ENCODE data around the gene RUNX2. TPM values are rescaled to one million over a fixed set of nuclear protein-coding genes. Genes with fewer than 3 reads are reported as not detected.
"Not testable (repeated sequence)": the region's sequence is repeated elsewhere in the genome, so short reads cannot be mapped to it uniquely, and the experiment has no call there.

The RUNX2 gene
- total and polyA plus RNA-seq, 2 donors from 2014 or later = 2.3 to 4.7 TPM

GRCh38 chr6:45462190-45463134, 134.3 kb downstream of the RUNX2 start:
- H3K36me3 ChIP-seq (ENCODE audit: control insufficient read depth in 2 of 3, insufficient read depth in 3 of 3, low read length in 3 of 3) = no peaks in the 10 kb centered on the region
- FAIRE-seq = no peak
- intact Hi-C loops (cut with DNase I) = no loop called here

GRCh38 chr6:45464685-45465084, 136.6 kb downstream of the RUNX2 start:
- H3K27me3 ChIP-seq (ENCODE audit: control insufficient read depth, insufficient read depth, low read length) = no peaks in the 10 kb centered on the region
- no peak for TF ChIP-seq CTCF (IDR thresholded peaks at IDR 0.05; ENCODE audit: borderline replicate concordance, extremely low read depth, insufficient read depth)
- no peaks in the 10 kb centered on the region for H3K9me3 ChIP-seq (ENCODE audit: control insufficient read depth in 2 of 3, insufficient read depth in 1 of 3, low read length in 3 of 3)
- H3K36me3 ChIP-seq (ENCODE audit: control insufficient read depth in 2 of 3, insufficient read depth in 3 of 3, low read length in 3 of 3) = no peaks in the 10 kb centered on the region
- H3K4me3 ChIP-seq (ENCODE audit: low read length in 3 of 3) = no peak overlapping the region
- H3K4me1 ChIP-seq (ENCODE audit: control insufficient read depth in 2 of 3, insufficient read depth in 2 of 3, low read depth in 1 of 3, low read length in 3 of 3) = no peaks in the 10 kb centered on the region
- DNase-seq = no peak
- H3K9ac ChIP-seq (ENCODE audit: low read length in 3 of 3) = no peak overlapping the region
- H3K27ac ChIP-seq (ENCODE audit: low read depth in 2 of 2, low read length in 2 of 2) = no peak overlapping the region
- intact Hi-C loops (cut with DNase I) = no loop called here
- no peak for FAIRE-seq

More at GRCh38 chr6:45462190-45463134, 134.3 kb downstream of the RUNX2 start:
- no peak for TF ChIP-seq CTCF (IDR thresholded peaks at IDR 0.05; ENCODE audit: borderline replicate concordance, extremely low read depth, insufficient read depth)
- Histone ChIP-seq H3K27ac (ENCODE audit: low read depth in 2 of 2, low read length in 2 of 2) (no peak overlapping the region), H3K9ac (ENCODE audit: low read length in 3 of 3) (no peak overlapping the region), H3K4me1 (ENCODE audit: control insufficient read depth in 2 of 3, insufficient read depth in 2 of 3, low read depth in 1 of 3, low read length in 3 of 3) (no peaks in the 10 kb centered on the region), H3K27me3 (ENCODE audit: control insufficient read depth, insufficient read depth, low read length) (no peaks in the 10 kb centered on the region), H3K9me3 (ENCODE audit: control insufficient read depth in 2 of 3, insufficient read depth in 1 of 3, low read length in 3 of 3) (no peaks in the 10 kb centered on the region), H3K4me3 (ENCODE audit: low read length in 3 of 3) (no peak overlapping the region)
- no peak for DNase-seq

- DNase-seq (no peak), FAIRE-seq (no peak)
- H3K27ac ChIP-seq (ENCODE audit: low read depth in 2 of 2, low read length in 2 of 2) = no peak overlapping the region
- no peak for TF ChIP-seq CTCF (IDR thresholded peaks at IDR 0.05; ENCODE audit: borderline replicate concordance, extremely low read depth, insufficient read depth)
- H3K27me3 ChIP-seq (ENCODE audit: control insufficient read depth, insufficient read depth, low read length) = no peaks in the 10 kb centered on the region
- no peaks in the 10 kb centered on the region for H3K4me1 ChIP-seq (ENCODE audit: control insufficient read depth in 2 of 3, insufficient read depth in 2 of 3, low read depth in 1 of 3, low read length in 3 of 3)
- H3K36me3 ChIP-seq (ENCODE audit: control insufficient read depth in 2 of 3, insufficient read depth in 3 of 3, low read length in 3 of 3) = no peaks in the 10 kb centered on the region
- no peaks in the 10 kb centered on the region for H3K9me3 ChIP-seq (ENCODE audit: control insufficient read depth in 2 of 3, insufficient read depth in 1 of 3, low read length in 3 of 3)
- H3K4me3 ChIP-seq (ENCODE audit: low read length in 3 of 3) = no peak overlapping the region
- H3K9ac ChIP-seq (ENCODE audit: low read length in 3 of 3) = no peak overlapping the region
- intact Hi-C loops (cut with DNase I) = no loop called here
Measured at GRCh38 chr6:45466686-45467085, 138.6 kb downstream of the RUNX2 start.

GRCh38 chr6:45467417-45467816, 139.3 kb downstream of the RUNX2 start:
- not testable (repeated sequence) for FAIRE-seq

More at GRCh38 chr6:45467417-45467816, 139.3 kb downstream of the RUNX2 start:
- intact Hi-C loops (cut with DNase I); DNase-seq; H3K4me1 ChIP-seq (ENCODE audit: control insufficient read depth in 2 of 3, insufficient read depth in 2 of 3, low read depth in 1 of 3, low read length in 3 of 3); H3K27ac ChIP-seq (ENCODE audit: low read depth in 2 of 2, low read length in 2 of 2); H3K9me3 ChIP-seq (ENCODE audit: control insufficient read depth in 2 of 3, insufficient read depth in 1 of 3, low read length in 3 of 3); H3K36me3 ChIP-seq (ENCODE audit: control insufficient read depth in 2 of 3, insufficient read depth in 3 of 3, low read length in 3 of 3); H3K4me3 ChIP-seq (ENCODE audit: low read length in 3 of 3); H3K9ac ChIP-seq (ENCODE audit: low read length in 3 of 3); H3K27me3 ChIP-seq (ENCODE audit: control insufficient read depth, insufficient read depth, low read length): not testable (repeated sequence)
